Breast epithelium (tissue), 4 donors: ENCODE data around the gene SMARCA2. TPM values are rescaled to one million over a fixed set of nuclear protein-coding genes. Genes with fewer than 3 reads are reported as not detected.
A peak's percentile ranks its signal among the peaks of the same experiment; 100 is the strongest.

ENCODE experiments used
- DNase-seq, 2 donors: peaks; one replicate each; pipeline ENCODE4 v3.0.0-alpha.2; 2019; ENCODE audit warnings: low spot score in 2 of 2
- H3K27ac ChIP-seq, 2 donors: fragments of 200-600 bp; sonication (generic) in 1 of 2; one replicate each; pipeline ENCODE4 v1.5.1; 2016 to 2019; ENCODE audit warnings: mild to moderate bottlenecking in 1 of 2
- H3K27me3 ChIP-seq, 2 donors: fragments of 200-600 bp; sonication (generic) in 1 of 2; one replicate each; pipeline versions ENCODE4 v1.5.1 to v1.6.0; 2017 to 2019; ENCODE audit warnings: control low read depth in 1 of 2, mild to moderate bottlenecking in 1 of 2
- H3K36me3 ChIP-seq: fragments of 200-600 bp; one replicate; pipeline ENCODE4 v1.5.1; 2019
- H3K4me1 ChIP-seq, 2 donors: fragments of 200-600 bp; sonication (generic); one replicate each; pipeline ENCODE4 v1.5.1; 2016 to 2019; ENCODE audit warnings: control low read depth in 1 of 2
- H3K4me3 ChIP-seq, 3 donors: fragments of 200-600 bp; sonication (generic); 1 replicate in 2 of 3; 2 replicates in 1 of 3; pipeline ENCODE4 v1.5.1; 2016 to 2019; ENCODE audit warnings: mild to moderate bottlenecking in 3 of 3, moderate library complexity in 2 of 3
- H3K9me3 ChIP-seq, 2 donors: fragments of 200-600 bp; sonication (generic) in 1 of 2; one replicate each; pipeline ENCODE4 v1.5.1; 2016 to 2019; ENCODE audit warnings: control low read depth in 1 of 2
- CTCF ChIP-seq, 3 donors: fragments of 450-650 bp; IDR thresholded peaks; one replicate each; pipeline ENCODE4 v1.5.1; 2016 to 2017; ENCODE audit warnings: antibody characterized with exemption in 3 of 3, mild to moderate bottlenecking in 3 of 3, moderate library complexity in 3 of 3
- POLR2A ChIP-seq: fragments of 450-650 bp; IDR thresholded peaks from one replicate; pipeline ENCODE4 v1.6.1; 2016; ENCODE audit warnings: antibody characterized with exemption, mild to moderate bottlenecking, moderate library complexity
- POLR2AphosphoS5 ChIP-seq, 3 donors: sonication (generic); formaldehyde crosslinking; IDR thresholded peaks; one replicate each; pipeline ENCODE4 v1.6.1; 2017; ENCODE audit warnings: antibody characterized with exemption in 3 of 3
- intact Hi-C: fragments of 100-400 bp; cut with DNase I; formaldehyde crosslinking; loops from one replicate; pipeline ENCODE4 v1.15.1; 2023; ENCODE audit warnings: low total_unique reads
- total RNA-seq, 3 donors: library from RNA; depleted of rRNA; stranded (reverse); fragments of >200 nt; gene quantifications; one replicate each; pipeline ENCODE4 v1.1.0, GENCODE V29; 2016

The SMARCA2 gene
- total RNA-seq, 3 donors from 2014 or later = 140 to 191 (median 142) TPM

GRCh38 chr9:2217540-2217939 is 202.4 kb downstream of the SMARCA2 start:
- no peaks in the 10 kb centered on the region for H3K27me3 ChIP-seq
- no peak for DNase-seq
- TF ChIP-seq CTCF (IDR thresholded peaks at IDR 0.05) (no peak), POLR2A (no peak), POLR2AphosphoS5 (IDR thresholded peaks at IDR 0.05) (no peak)
- no peak overlapping the region for H3K4me3 ChIP-seq
- no peak overlapping the region for H3K27ac ChIP-seq
- H3K36me3 ChIP-seq = no peaks in the 10 kb centered on the region
- intact Hi-C loops = no loop called here
- H3K9me3 ChIP-seq = no peaks in the 10 kb centered on the region
- H3K4me1 ChIP-seq = no peaks in the 10 kb centered on the region

GRCh38 chr9:2220036-2220435 is 204.9 kb downstream of the SMARCA2 start:
- intact Hi-C loops = no loop called here
- no peak for DNase-seq
- Histone ChIP-seq H3K9me3 (no peaks in the 10 kb centered on the region), H3K4me3 (no peak overlapping the region), H3K36me3 (no peaks in the 10 kb centered on the region), H3K4me1 (no peaks in the 10 kb centered on the region), H3K27me3 (no peaks in the 10 kb centered on the region), H3K27ac (no peak overlapping the region)
- TF ChIP-seq POLR2AphosphoS5 (IDR thresholded peaks at IDR 0.05) = no peak
- no peak for TF ChIP-seq CTCF (IDR thresholded peaks at IDR 0.05)
- no peak for TF ChIP-seq POLR2A

- DNase-seq = no peak
- Histone ChIP-seq H3K27me3 (no peaks in the 10 kb centered on the region), H3K4me3 (no peak overlapping the region), H3K36me3 (no peaks in the 10 kb centered on the region), H3K9me3 (no peaks in the 10 kb centered on the region), H3K4me1 (no peaks in the 10 kb centered on the region), H3K27ac (peak overlapping the region; percentile 22 to 66)
- TF ChIP-seq CTCF (IDR thresholded peaks at IDR 0.05) (no peak), POLR2AphosphoS5 (IDR thresholded peaks at IDR 0.05) (peak in 1 of 3 donors; percentile 57), POLR2A (no peak)
- intact Hi-C loops = no loop called here
Measured at GRCh38 chr9:2227144-2227867, 212.2 kb downstream of the SMARCA2 start.

GRCh38 chr9:2228132-2228531 is 213.0 kb downstream of the SMARCA2 start:
- Histone ChIP-seq H3K27me3 (no peaks in the 10 kb centered on the region), H3K36me3 (no peaks in the 10 kb centered on the region)
- TF ChIP-seq CTCF (IDR thresholded peaks at IDR 0.05) = peak in 1 of 3 donors; percentile 8
- TF ChIP-seq POLR2A = no peak

GRCh38 chr9:2228641-2229040 is 213.5 kb downstream of the SMARCA2 start:
- H3K4me1 ChIP-seq = no peaks in the 10 kb centered on the region

More at GRCh38 chr9:2228132-2228531, 213.0 kb downstream of the SMARCA2 start:
- no peak for DNase-seq
- no peaks in the 10 kb centered on the region for H3K4me1 ChIP-seq
- H3K4me3 ChIP-seq = no peak overlapping the region
- intact Hi-C loops = no loop called here
- no peaks in the 10 kb centered on the region for H3K9me3 ChIP-seq
- H3K27ac ChIP-seq = peak overlapping the region in 1 of 2 donors; percentile 66

More at GRCh38 chr9:2228641-2229040, 213.5 kb downstream of the SMARCA2 start:
- TF ChIP-seq POLR2A = no peak
- no peak for TF ChIP-seq POLR2AphosphoS5 (IDR thresholded peaks at IDR 0.05)
- no peak for TF ChIP-seq CTCF (IDR thresholded peaks at IDR 0.05)
- Histone ChIP-seq H3K4me3 (no peak overlapping the region), H3K36me3 (no peaks in the 10 kb centered on the region), H3K27ac (peak overlapping the region; percentile 62 to 66), H3K27me3 (no peaks in the 10 kb centered on the region), H3K9me3 (no peaks in the 10 kb centered on the region)
- intact Hi-C loops = no loop called here
- DNase-seq = no peak
